Measurements from ENCODE around the gene MAML2. TPM values are rescaled to one million over a fixed set of nuclear protein-coding genes. Genes with fewer than 3 reads are reported as not detected.
A peak's percentile ranks its signal among the peaks of the same experiment; 100 is the strongest.

Gene MAML2
- total and polyA plus RNA-seq, 2 of the 13 experiments (the other 11 are each of a cell fraction or from before 2014, with no cell fraction given), result 2.3 to 25.9 TPM

DNA sequence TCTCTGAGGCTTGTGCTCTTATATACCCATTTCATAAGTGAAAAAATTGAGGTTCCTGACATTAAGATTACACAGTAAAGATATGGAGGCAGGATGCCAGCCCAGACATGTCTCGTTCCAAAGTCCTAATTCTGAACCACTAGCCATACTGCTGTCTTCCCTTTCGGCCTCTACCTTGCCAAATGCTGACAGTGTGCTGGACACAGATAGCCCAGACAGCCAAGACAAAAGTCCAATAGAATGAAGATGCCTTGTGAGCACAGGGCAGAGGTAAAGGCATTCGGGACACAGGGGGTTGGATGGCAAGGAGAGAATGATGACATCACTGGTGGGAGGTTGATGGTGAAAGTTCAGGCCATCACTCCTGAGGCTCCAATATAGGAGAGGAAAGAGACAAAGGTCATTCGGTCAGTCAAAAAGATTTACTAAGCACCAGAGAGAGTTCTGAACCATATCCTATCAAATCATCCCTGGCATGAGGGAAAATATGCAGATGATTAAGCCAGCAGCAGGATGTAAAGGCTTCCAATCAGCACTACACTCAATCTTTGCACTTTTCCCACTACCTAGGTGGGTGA is 245.1 kb downstream of the MAML2 start (continued):
- TF ChIP-seq, protein P1, sequence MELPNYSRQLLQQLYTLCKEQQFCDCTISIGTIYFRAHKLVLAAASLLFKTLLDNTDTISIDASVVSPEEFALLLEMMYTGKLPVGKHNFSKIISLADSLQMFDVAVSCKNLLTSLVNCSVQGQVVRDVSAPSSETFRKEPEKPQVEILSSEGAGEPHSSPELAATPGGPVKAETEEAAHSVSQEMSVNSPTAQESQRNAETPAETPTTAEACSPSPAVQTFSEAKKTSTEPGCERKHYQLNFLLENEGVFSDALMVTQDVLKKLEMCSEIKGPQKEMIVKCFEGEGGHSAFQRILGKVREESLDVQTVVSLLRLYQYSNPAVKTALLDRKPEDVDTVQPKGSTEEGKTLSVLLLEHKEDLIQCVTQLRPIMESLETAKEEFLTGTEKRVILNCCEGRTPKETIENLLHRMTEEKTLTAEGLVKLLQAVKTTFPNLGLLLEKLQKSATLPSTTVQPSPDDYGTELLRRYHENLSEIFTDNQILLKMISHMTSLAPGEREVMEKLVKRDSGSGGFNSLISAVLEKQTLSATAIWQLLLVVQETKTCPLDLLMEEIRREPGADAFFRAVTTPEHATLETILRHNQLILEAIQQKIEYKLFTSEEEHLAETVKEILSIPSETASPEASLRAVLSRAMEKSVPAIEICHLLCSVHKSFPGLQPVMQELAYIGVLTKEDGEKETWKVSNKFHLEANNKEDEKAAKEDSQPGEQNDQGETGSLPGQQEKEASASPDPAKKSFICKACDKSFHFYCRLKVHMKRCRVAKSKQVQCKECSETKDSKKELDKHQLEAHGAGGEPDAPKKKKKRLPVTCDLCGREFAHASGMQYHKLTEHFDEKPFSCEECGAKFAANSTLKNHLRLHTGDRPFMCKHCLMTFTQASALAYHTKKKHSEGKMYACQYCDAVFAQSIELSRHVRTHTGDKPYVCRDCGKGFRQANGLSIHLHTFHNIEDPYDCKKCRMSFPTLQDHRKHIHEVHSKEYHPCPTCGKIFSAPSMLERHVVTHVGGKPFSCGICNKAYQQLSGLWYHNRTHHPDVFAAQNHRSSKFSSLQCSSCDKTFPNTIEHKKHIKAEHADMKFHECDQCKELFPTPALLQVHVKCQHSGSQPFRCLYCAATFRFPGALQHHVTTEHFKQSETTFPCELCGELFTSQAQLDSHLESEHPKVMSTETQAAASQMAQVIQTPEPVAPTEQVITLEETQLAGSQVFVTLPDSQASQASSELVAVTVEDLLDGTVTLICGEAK (IDR thresholded peaks at IDR 0.05), result no peak
- TF ChIP-seq, protein P1 (CRISPR knock-in tag; IDR thresholded peaks at IDR 0.05), result no peak
- TF ChIP-seq CENPX (CRISPR knock-in tag; IDR thresholded peaks at IDR 0.05), result no peak
- no peak for TF ChIP-seq KLF6 (CRISPR knock-in tag; IDR thresholded peaks at IDR 0.05)
- no peak for TF ChIP-seq XRCC5 (optimal IDR thresholded peaks at IDR 0.05; ENCODE audit: low read length)
- no peak for TF ChIP-seq CCAR2 (optimal IDR thresholded peaks at IDR 0.05; ENCODE audit: low read depth, low read length)
- TF ChIP-seq, protein P2, sequence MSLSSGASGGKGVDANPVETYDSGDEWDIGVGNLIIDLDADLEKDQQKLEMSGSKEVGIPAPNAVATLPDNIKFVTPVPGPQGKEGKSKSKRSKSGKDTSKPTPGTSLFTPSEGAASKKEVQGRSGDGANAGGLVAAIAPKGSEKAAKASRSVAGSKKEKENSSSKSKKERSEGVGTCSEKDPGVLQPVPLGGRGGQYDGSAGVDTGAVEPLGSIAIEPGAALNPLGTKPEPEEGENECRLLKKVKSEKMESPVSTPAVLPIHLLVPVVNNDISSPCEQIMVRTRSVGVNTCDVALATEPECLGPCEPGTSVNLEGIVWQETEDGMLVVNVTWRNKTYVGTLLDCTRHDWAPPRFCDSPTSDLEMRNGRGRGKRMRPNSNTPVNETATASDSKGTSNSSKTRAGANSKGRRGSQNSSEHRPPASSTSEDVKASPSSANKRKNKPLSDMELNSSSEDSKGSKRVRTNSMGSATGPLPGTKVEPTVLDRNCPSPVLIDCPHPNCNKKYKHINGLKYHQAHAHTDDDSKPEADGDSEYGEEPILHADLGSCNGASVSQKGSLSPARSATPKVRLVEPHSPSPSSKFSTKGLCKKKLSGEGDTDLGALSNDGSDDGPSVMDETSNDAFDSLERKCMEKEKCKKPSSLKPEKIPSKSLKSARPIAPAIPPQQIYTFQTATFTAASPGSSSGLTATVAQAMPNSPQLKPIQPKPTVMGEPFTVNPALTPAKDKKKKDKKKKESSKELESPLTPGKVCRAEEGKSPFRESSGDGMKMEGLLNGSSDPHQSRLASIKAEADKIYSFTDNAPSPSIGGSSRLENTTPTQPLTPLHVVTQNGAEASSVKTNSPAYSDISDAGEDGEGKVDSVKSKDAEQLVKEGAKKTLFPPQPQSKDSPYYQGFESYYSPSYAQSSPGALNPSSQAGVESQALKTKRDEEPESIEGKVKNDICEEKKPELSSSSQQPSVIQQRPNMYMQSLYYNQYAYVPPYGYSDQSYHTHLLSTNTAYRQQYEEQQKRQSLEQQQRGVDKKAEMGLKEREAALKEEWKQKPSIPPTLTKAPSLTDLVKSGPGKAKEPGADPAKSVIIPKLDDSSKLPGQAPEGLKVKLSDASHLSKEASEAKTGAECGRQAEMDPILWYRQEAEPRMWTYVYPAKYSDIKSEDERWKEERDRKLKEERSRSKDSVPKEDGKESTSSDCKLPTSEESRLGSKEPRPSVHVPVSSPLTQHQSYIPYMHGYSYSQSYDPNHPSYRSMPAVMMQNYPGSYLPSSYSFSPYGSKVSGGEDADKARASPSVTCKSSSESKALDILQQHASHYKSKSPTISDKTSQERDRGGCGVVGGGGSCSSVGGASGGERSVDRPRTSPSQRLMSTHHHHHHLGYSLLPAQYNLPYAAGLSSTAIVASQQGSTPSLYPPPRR (CRISPR knock-in tag; IDR thresholded peaks at IDR 0.05; ENCODE audit: borderline replicate concordance), result no peak
- TF ChIP-seq ZNF644 (CRISPR knock-in tag; IDR thresholded peaks at IDR 0.05; ENCODE audit: low read depth), result no peak
- TF ChIP-seq ZNF629 (CRISPR knock-in tag; conservative IDR thresholded peaks at IDR 0.05), result peak; percentile 95
- TF ChIP-seq, protein P3, sequence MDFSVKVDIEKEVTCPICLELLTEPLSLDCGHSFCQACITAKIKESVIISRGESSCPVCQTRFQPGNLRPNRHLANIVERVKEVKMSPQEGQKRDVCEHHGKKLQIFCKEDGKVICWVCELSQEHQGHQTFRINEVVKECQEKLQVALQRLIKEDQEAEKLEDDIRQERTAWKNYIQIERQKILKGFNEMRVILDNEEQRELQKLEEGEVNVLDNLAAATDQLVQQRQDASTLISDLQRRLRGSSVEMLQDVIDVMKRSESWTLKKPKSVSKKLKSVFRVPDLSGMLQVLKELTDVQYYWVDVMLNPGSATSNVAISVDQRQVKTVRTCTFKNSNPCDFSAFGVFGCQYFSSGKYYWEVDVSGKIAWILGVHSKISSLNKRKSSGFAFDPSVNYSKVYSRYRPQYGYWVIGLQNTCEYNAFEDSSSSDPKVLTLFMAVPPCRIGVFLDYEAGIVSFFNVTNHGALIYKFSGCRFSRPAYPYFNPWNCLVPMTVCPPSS (IDR thresholded peaks at IDR 0.05), result no peak
- no peak for TF ChIP-seq ZNF614 (CRISPR knock-in tag; IDR thresholded peaks at IDR 0.05; ENCODE audit: borderline replicate concordance)
- TF ChIP-seq GATA4 (IDR thresholded peaks at IDR 0.05; ENCODE audit: borderline replicate concordance, low read depth), result no peak
- no peak for TF ChIP-seq TSC22D2 (CRISPR knock-in tag; IDR thresholded peaks at IDR 0.05; ENCODE audit: borderline replicate concordance)
- peak; percentile 60; the same call in 1 of the 2 replicates for TF ChIP-seq CEBPG (CRISPR knock-in tag; IDR thresholded peaks at IDR 0.05)
- peak; percentile 68 for TF ChIP-seq SALL1 (CRISPR knock-in tag; IDR thresholded peaks at IDR 0.05)
- no peak for TF ChIP-seq SMC3 (IDR thresholded peaks at IDR 0.05; ENCODE audit: low read length)
- TF ChIP-seq NFRKB (IDR thresholded peaks at IDR 0.05), result no peak
